ENCODE data around the gene FAM13C. TPM values are rescaled to one million over a fixed set of nuclear protein-coding genes. Genes with fewer than 3 reads are reported as not detected.

FAM13C gene
- total and polyA plus RNA-seq, 2 of the 13 experiments (the other 11 are each of a cell fraction or from before 2014, with no cell fraction given), result 0.07 to 0.26 TPM

DNA sequence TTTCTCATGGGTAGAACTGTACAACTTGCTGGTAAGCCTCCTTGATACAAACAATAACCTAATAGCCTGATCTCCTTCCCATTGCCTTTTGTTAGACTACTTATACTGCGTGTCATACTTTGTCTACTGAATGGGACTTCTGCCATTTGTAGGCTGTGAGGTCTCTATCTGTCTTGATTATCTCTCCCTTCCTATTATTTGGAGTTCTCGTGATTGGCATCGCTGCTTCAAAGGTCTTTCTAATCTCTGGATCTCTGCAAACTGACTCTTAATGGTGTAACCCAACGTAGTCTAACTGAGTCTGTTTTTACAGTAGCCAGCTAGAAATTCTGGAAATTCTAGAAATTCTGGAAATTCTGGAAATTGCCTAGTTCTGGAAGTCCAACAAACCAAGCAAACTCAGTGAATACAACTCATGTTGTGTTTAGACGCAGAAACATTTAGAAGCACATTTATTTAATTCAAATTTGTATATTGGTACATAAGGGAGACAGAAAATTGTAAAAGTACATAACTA lies 156.1 kb downstream of the FAM13C start:
- FAIRE-seq, result no peak
- CTCF ChIA-PET (ENCODE audit: low intra/inter-chr PET ratio, low total read pairs), result no interaction called here

More for the DNA sequence above, 156.1 kb downstream of the FAM13C start:
- intact Hi-C loops (cut with micrococcal nuclease; ENCODE audit: unreplicated experiment), result no loop called here
- Histone ChIP-seq H3K9me3 (ENCODE audit: low read length) (no peaks in the 10 kb centered on the region), H3K4me1 (ENCODE audit: insufficient read depth, low read length) (peaks cover 21% of the 10 kb centered on the region; the same call in 1 of the 2 replicates), H3K36me3 (replicated peaks in 1 of 2; ENCODE audit: control insufficient read depth in 1 of 2, insufficient read depth in 2 of 2, low read length in 2 of 2) (peaks cover 7 to 28% of the 10 kb centered on the region in 2 experiments; a peak in 4 of 5 replicates), H3K79me2 (ENCODE audit: insufficient read depth, low read length) (peaks cover 81% of the 10 kb centered on the region), H4K20me1 (ENCODE audit: insufficient read depth, low read length) (peaks cover 63% of the 10 kb centered on the region), H3K4me2 (ENCODE audit: low read depth, low read length) (no peak overlapping the region), H3K27ac (ENCODE audit: extremely low read length, insufficient read depth, low read length) (no peak overlapping the region), H3K27me3 (ENCODE audit: control insufficient read depth in 1 of 2, insufficient read depth in 2 of 2, low read length in 2 of 2) (no peaks in the 10 kb centered on the region), H2AFZ (ENCODE audit: low read length) (no peak overlapping the region), H3K9ac (ENCODE audit: insufficient read depth, low read depth, low read length) (no peak overlapping the region), H3K4me3 (replicated peaks in 1 of 3; ENCODE audit: insufficient read depth in 1 of 3, low read depth in 2 of 3, low read length in 3 of 3) (no peak overlapping the region)
- in situ Hi-C loops (cut with HindIII; ENCODE audit: extremely low pct_ligation_motif_present, low pct_unique_long_range_greater_than_20kb), result no loop called here
- no peak for DNase-seq (ENCODE audit: low spot score)
- no peak for ATAC-seq
- POLR2A ChIA-PET, result no interaction called here
- BruUV-seq (replicated peaks), result no TSS peak
- TF ChIP-seq RBM22 (optimal IDR thresholded peaks at IDR 0.05; ENCODE audit: low read length) (peak; percentile 69), ZBTB38 (CRISPR knock-in tag; IDR thresholded peaks at IDR 0.05) (no peak)
- WGBS (ENCODE audit: low lambda C conversion rate), result 96% methylated on average over 5 of the region's 5 CpGs

Other genes with a start within 250 kb of the FAM13C start
- gene PHYHIPL, start 185.9 kb downstream of the FAM13C start, total RNA-seq (2016; rRNA removed; fragmentation: Illumina TruSeq; extraction: Trizol), result 40.6 and 55.7 TPM in 2 replicates
- gene PHYHIPL, start 185.9 kb downstream of the FAM13C start, polyA plus RNA-seq (2011; rRNA removed), result 56.9 and 78.5 TPM in 2 replicates

All from HepG2 (cell line).